GM10248 (cell line): ENCODE data around the gene RANGAP1.

Experiments
- CTCF ChIA-PET: fragments of 300-600 bp; sonication (Branson Sonifier 250); formaldehyde crosslinking; extraction: SDS; loops from one replicate; lab custom pipeline; 2021; ENCODE audit warnings: antibody characterized with exemption; lab: Yijun Ruan, JAX
- POLR2A ChIA-PET: fragments of 350-650 bp; sonication (Branson Sonifier 250); formaldehyde crosslinking; extraction: SDS; loops from one replicate; lab custom pipeline; 2020; ENCODE audit warnings: antibody characterized with exemption; lab: Yijun Ruan, JAX
- DNase-seq: peaks from one replicate; pipeline ENCODE4 v3.0.0; 2012; ENCODE audit errors: extremely low spot score
- CTCF ChIP-seq: IDR thresholded peaks from 2 replicates; pipeline ENCODE4 v1.5.1; 2012; ENCODE audit warnings: mild to moderate bottlenecking, low read depth; ENCODE audit errors: extremely low read depth, missing control alignments, control extremely low read depth

RANGAP1 gene

GRCh38 chr22:41274856-41275255 is 11.1 kb downstream of the RANGAP1 start:
- no peak for DNase-seq
- no peak for TF ChIP-seq CTCF
- CTCF ChIA-PET, result interaction anchor here (0.8 to 1.3 kb wide), 3 partner anchors 11 to 31 kb away, joined by 3 read pairs; partner anchors contain the start of genes RANGAP1 and ZC3H7B
- POLR2A ChIA-PET, result no interaction called here

- no peak for DNase-seq
- CTCF ChIA-PET, result no interaction called here
Measured at GRCh38 chr22:41273128-41273527, 12.9 kb downstream of the RANGAP1 start.

GRCh38 chr22:41271787-41272186 is 14.2 kb downstream of the RANGAP1 start:
- ChIA-PET CTCF (interaction anchor here (1.1 to 1.9 kb wide), 2 partner anchors 11 to 14 kb away, joined by 3 to 5 read pairs; no protein-coding TSS in a partner anchor), POLR2A (no interaction called here)
- no peak for TF ChIP-seq CTCF
- DNase-seq, result no peak

More at GRCh38 chr22:41273128-41273527, 12.9 kb downstream of the RANGAP1 start:
- POLR2A ChIA-PET, result no interaction called here
- no peak for TF ChIP-seq CTCF

GRCh38 chr22:41267958-41268357 is 18.0 kb downstream of the RANGAP1 start:
- CTCF ChIA-PET, result interaction anchor here (1.4 kb wide), 1 partner anchor 11 kb away, joined by 3 read pairs; no protein-coding TSS in a partner anchor
- no peak for TF ChIP-seq CTCF
- POLR2A ChIA-PET, result no interaction called here
- DNase-seq, result no peak

- CTCF ChIA-PET, result interaction anchor here (0.8 to 1.3 kb wide), 4 partner anchors 9 to 254 kb away, joined by 3 to 4 read pairs (median 3); partner anchors contain the start of gene ZC3H7B
- no peak for DNase-seq
- no peak for TF ChIP-seq CTCF
- POLR2A ChIA-PET, result no interaction called here
Measured at GRCh38 chr22:41264408-41264941, 21.5 kb downstream of the RANGAP1 start.

- POLR2A ChIA-PET, result no interaction called here
- no peak for DNase-seq
- TF ChIP-seq CTCF, result no peak
- CTCF ChIA-PET, result interaction anchor here (0.8 kb wide), 2 partner anchors 10 to 11 kb away, joined by 3 read pairs; no protein-coding TSS in a partner anchor
Measured at GRCh38 chr22:41263704-41264103, 22.3 kb downstream of the RANGAP1 start.
